Fibroblast of skin of left quadriceps (primary cell): ENCODE results near the gene SMARCAL1.
"Not testable (repeated sequence)": the region's sequence is repeated elsewhere in the genome, so short reads cannot be mapped to it uniquely, and the experiment has no call there.

Source experiments
- DNase-seq, 2 experiments: peaks; one replicate each; pipeline ENCODE4 v3.0.0-alpha.2; 2013; ENCODE audit warnings: low read depth in 2 of 2

SMARCAL1 gene

DNA sequence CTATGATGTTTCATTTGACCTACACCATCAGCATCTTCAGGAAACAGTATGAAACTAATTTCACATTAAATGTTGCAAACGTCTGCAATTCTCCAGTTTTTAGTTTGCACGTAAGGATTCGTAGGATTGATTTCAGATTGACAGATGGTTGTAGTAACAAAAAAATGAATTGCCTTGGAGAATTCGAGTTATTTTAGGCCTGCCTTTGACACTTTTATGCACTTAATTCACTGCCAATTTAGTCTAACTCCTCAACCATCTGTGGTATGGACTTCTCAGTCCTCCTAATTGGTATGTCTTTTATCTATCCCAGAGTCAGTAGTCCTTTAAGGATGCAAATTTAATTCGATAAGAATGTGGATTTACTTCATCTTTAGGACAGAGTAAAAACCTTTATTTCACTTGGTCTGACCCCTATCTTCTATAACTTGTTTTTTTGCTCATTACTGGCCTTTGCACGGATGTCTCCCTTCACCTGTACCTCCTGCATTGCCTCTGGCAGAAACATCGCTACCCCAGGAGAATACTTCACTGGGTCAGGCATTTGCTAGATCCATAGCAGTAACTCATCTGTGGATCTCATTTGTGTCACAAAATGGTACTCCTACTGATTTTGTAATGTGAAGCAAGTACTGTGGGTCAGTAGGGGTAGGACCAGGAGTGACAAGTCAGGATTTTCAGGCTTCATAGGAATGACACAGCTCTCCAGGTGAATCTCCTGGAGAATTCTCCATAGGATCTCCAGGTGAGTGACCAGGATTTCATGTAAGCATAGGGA, 90.3 kb downstream of the SMARCAL1 start:
- DNase-seq, result no peak

DNA sequence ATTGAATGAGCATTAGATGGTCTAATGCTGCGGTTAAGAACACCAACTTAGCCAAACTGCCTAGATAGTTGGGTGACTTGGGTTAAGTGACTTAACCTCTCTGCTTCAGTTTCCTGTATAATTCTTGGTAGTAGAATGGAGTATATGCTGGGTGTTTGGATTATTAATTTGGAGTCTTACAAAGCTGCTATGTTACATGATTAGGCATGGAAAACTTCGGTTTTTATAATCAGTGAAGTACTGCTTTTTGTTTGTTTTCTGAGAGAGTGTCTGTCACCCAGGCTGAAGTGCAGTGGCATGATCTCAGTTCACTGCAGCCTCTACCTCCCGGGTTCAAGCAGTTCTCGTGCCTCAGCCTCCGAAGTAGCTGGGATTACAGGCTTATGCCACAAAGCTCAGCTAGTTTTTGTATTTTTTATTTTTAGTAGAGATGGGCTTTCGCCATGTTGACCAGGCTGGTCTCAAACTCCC, 90.9 kb downstream of the SMARCAL1 start:
- DNase-seq, result no peak

DNA sequence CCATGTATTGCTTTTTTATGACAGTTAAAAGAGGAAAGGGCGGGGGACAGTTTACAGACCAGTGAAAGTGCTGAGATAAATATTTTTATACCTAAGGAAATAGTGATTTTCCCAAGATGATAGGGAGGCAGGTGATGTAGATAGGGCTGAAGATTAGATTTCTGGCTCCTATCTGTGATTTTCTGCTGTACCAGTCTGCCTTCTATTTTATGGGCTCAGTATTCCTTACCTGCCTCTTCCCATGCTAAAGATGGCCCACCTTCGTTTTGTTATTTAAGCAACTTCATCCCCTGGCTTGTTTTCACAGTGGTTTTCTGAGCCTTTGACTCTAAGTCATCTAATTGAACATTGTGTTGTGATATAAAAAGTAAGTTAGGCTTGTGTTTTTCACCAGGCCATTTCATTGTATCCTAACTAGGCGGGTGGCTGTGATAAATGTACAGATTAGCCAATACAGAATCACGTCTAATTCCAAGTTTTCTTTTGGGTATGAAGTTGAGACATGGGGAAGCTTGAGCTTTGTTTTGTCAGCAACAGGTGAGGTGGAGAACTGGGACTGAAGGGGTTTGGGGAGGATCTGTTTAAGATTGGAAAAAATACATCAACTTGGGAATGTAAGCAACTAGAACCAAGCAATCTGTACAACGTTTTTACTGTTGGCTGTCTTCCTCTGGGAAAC, 91.6 kb downstream of the SMARCAL1 start:
- DNase-seq, result no peak

DNA sequence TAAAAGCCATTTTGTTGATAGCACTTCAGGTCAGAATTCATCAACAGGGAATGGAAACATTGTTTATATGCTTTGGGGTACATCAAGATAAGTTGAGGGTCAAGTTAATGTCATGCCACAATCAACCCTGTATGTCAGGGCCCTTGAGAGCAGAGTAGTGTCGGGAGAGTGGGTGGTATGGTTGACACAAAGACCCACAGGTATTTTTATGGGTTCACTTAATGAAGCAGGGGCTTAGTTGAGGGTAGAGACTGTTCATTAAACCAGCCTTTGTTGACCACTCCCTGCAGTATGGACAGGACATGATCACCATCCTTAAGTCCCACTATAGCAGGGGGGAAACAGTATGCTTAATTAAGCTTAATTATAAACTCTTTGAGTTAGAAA, 92.1 kb downstream of the SMARCAL1 start:
- DNase-seq, result no peak

DNA sequence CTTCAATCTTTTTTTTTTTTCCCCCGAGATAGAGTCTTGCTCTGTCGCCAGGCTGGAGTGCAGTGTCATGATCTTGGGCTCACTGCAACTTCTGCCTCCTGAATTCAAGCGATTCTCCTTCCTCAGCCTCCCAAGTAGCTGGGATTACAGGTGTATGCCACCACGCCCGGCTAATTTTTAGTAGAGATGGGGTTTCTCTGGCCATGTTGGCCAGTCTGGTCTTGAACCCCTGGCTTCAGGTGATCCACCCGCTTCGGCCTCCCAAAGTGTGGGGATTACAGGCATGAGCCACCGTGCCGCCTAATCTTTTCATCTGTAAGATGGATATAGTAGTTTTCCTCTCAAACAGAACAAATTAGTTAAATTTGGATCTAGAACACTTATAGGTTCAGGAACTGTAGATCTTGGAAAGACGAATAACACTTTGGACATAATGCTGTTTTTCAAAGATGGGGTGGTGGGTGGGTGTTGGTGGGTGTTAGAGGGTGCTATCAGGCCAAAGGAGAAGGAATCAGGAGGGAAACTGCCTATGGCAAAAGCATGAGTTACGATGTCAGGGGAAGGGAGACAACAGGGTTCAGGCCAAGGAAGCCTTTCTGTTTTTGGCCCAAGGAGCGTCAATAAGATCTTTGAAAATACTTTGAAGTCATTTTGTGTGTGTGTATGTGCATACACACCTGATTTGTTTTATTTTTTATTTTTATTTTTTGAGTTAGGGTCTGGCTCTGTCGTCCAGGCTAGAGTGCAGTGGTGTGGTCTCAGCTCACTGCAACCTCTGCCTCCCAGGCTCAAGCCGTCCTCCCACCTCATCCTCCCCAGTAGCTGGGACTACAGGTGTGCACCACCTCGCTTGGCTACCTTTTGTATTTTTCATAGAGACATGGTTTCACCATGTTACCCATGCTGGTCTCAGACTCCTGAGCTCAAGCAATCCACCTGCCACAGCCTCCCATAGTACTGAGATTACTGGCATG, 93.1 kb downstream of the SMARCAL1 start:
- no peak for DNase-seq

DNA sequence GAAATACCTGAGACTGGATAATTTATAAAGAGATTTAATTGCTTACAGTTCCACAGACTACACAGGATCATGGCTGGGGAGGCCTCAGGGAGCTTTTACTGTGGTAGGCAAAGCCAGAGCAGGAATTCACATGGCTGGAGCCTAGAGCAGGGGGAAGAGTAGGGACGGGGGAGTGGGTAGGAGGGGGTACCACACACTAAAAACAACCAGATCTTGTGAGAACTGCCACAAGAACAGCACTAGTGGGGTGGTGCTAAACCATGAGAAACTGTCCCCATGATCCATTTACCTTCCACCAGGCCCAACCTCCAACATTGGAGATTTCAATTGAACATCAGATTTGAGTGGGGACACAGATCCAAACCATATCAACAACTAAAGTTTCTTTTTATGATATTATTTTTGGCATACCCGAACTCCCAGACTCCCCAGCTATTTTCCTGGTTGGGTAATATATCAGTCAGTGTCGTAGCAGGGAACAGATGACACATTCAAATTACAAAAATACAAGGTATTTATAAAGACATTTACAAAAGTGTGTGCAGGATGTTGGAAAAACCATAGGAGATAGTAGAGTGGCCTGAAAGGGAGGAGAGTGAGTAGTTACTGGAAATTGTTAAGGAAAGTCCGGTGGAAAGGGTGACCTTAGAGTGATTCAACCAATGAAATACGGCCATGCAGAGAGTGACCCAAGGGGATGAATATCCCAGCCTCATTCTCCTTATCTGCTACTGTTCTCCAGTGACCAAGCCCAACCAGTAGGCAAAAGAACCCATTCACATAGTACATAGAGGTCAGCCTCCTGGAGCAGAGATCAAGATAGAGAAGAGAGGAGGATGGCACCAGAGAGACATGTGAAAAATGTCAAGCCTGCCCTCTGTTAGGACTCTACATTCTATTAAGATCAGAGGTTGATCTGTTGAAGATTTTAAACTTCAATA, 95.2 kb downstream of the SMARCAL1 start:
- DNase-seq, result no peak

DNA sequence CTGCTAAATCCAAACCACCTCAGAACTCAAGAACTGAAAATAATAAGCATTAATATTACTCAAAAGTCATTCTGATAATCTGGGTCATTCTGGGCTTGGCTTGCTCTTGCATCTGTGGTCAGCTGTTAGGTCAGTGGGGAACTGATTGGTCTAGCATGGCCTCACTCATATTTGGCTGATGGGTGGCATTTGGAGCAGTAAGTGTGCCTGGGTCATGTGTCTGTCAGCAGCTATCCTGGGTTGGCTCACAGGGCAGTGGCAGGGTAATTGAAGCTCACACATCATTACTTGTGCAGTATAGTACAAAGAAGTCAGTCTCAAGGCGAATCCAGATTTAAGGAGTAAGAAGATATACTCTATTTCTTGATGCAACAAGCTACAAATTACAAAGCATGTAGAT, 95.9 kb downstream of the SMARCAL1 start:
- DNase-seq, result no peak

DNA sequence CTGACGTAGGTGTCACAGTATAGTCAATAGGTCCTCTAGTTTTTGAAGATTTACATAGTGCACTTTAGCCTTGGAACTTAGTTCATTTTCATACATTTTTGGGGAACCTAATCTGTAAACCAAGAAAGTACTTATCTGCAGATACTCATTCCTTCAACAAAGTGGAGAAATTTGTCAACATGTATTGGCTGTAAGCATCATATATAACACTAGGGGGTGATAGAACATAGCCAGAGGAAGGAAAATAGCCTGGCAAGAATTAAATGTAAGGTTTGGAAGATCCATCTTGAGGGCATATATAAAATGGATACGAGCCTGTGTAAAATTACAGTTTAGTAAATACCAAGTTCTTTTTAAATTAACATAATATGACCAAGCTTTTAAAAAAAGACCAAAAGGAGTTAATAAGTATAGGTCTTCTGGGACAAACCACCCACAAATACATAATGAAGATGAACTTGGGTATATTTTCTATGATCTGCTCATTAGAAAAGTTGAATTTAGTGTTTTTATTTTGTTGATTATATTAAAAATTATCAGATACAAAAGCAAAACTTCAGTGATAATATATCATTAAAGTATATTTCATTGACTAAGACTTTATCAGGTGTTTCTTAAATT, 104.6 kb downstream of the SMARCAL1 start:
- DNase-seq, result no peak

DNA sequence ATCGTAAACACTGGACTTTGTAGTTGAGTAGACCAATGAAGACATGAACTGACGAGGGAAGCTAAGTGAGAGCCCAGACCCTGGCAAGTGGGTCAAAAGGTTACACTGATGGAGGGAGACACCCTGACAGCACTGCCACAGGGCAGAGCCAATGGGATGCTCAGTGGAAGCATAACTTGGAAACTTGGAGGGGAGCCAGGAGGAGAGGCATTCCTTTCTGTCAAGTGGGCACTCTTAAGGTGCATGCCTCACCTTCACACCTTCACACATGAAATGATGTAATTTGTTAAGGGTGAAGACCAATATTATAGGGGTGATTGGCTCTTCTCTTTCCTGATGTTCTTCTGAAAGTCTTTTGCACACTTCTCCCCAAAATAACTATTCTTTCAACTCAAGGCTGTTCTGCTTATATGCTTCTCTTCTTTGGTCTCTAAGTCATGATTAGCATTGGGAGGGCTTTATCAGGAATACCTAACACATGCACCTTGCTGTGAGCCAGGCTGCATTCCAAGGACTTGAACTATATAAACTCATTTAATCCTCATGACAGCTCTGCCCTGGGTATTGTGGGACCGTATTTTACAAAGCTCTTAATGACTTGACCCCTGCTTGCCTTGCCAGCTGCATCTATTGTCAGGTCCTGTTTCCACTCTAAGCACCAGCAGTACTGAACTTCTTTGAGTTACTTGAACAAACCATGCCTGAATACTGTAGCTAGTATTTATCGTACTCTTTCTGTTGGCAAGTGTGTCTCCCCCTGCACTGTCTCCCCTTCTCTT, 105.4 kb downstream of the SMARCAL1 start:
- no peak for DNase-seq

DNA sequence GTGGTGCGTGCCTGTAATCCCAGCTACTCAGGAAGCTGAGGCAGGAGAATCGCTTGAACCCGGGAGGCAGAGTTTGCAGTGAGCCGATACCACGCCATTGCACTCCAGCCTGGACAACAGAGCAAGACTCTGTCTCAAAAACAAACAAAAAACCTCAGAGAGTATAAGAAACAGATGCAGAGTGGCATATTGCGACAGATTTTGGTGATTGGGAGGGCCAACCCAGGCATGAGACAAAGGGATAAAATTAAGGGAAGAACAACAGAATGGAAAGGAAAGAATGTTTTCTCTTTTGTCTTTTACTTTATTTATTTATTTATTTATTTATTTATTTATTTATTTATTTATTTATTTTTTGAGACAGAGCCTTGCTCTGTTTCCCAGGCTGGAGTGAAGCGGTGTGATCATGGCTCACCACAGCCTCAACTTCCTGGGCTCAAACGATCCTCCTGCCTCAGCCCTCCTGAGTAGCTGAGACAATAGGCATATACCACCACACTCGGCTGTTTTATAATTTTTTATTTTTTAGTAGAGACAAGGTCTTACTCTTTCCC, 106.4 kb downstream of the SMARCAL1 start:
- not testable (repeated sequence) for DNase-seq

DNA sequence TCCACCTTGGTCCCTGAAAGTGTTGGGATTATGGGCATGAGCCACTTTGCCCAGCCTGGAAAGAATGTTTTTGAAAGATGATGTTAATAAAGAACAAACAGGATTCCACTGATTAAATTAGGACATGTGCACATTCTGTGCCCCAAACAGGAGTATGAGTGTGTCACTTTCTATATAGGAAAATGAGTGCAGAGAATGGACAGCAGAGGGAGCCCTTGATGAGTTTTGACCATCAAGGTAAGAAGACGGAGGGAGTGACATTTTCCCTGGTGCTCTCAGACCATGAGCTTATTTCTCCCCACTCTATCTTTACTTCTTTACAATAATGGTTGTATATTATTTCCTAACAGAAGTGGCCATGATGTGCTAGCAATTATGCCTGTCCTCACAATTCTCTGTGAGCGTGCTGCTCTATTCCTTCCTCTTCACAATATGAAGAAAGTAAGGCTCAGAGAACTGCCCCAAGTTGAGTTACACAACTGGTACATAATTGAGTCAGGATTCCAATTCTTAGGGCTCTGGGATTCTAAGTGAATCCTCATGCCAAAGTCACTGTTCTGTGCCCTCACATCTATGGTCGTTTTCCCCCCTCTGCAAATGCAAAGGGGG, 107.0 kb downstream of the SMARCAL1 start:
- DNase-seq, result peak; percentile 65

DNA sequence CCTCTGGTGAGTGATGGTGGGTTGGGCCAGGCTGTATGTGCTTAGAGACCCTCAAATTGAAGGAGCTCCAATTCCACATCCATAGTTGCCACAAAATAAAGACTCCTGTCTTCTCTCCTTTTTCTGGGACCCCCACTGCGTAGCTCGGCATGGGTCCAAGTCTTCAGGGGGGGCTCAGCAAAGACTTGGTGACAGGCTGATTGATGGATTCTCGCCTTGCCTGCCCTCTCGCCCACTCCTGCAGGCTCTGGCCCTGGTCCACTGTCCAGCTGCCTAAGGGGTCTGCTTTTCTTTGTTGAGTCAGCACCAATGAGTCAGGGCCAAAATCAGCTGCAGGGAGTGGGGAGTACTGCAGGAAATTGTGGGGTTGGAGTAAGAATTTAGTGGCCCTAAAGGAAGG, 107.8 kb downstream of the SMARCAL1 start:
- DNase-seq, result no peak

DNA sequence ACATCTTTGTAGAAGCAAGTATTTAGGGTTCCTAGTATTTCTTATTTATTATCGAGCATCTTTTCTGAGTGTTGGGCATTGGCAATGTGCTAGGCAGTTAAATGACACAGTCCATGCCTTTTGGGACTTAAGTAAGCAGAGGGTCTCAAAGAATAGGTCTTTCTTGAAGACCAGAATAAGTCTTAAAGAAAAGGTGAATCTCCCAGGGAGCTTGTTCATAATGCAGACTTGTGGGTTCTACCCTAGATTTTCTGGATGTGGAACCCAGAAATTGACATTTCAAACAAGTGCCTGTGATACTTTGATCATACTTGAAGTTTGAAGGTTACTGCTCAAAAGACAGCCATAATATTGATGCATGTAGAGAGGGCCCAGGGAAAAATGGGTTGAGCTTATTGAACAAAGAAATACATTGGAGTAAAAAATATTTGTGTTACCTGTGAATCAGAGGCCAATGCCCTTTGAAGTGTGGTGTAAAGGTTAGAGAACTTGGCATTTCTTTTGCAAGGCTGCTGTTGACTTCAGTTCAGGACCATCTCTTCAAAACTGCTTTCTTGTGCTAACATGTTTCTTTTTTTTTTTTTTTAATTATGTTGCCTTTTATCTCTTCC, 110.7 kb downstream of the SMARCAL1 start:
- DNase-seq, result no peak

DNA sequence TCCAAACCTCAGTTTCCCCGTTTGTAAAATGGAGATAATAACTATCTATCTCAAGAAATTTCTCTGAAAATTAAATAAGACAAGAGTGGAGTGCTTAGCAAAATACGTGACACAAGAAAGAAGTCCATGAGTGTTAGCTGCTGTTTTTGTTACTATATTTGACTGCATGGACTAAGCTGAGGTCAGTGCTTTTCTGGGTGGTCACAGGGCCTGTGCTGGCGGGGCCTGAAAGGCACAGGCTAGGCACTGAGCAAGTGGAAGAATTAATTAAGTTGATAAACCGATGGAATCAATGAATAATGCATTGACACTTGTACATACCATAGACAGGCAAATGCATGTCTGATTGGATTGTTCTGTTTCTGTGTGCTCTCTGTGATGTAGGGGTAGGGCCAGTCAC, 113.7 kb downstream of the SMARCAL1 start:
- DNase-seq, result no peak

DNA sequence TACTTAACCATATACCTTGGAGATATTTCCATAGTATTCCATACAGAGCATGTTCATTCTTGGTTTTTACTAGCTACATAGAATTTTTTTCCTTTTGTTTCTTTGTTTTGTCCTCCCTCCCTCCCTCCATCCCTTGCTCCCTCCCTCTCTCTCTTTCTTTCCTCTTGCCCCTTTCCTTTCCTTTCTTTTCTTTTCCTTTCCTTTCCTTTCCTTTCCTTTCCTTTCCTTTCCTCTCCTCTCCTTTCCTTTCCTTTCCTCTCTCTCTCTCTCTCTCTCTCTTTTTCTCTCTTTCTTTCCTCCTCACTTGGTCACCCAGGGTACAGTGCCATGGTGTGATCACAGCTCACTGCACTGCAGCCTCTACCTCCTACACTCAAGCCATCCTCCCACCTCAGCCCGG, 114.7 kb downstream of the SMARCAL1 start:
- no peak for DNase-seq

DNA sequence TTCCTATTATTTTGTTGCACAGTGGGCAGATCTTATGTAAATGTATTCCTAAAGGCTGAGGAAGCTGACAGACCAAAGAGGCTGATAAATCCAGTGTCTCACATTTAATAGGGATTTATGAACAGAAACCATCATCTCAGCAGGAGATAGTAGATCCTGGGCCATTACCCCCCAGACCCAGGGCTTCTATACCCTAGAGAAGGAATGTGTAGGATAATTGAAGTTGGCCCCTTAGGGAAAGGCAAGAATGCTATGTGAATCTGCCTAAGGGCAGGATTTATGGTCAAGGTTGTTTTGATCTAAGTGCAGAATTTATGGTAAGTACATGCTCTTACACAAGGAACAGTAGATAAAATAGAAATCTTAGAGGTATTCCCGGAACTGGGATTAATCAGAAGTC, 115.3 kb downstream of the SMARCAL1 start:
- DNase-seq, result no peak

DNA sequence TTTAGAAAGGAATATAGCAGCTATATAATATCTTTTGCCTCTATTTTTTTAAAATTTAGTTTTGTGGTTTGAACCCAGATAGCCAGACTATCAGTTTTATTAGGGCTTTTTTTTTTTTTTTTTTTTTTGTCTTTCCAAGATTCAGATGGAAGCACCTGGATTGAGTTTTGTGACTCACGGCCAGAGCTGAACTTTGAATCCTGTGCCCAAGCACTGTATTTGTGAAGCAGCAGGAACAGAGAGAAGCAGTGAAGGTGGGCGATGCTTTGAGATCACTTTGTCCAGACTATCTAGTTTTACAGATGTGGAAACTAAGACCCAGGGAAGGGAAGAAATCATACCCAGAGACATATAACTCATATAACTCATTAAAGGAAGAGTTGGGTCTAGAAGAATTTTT, 120.3 kb downstream of the SMARCAL1 start:
- no peak for DNase-seq
